ENCODE results near the gene DDIT4. TPM values are rescaled to one million over a fixed set of nuclear protein-coding genes. Genes with fewer than 3 reads are reported as not detected.

DDIT4 gene
- polyA plus RNA-seq, 1 experiment, result 174 TPM

- no peak for TF ChIP-seq CTCF (IDR thresholded peaks at IDR 0.05; ENCODE audit: insufficient read depth, low read depth, low read length)
- DNase-seq (ENCODE audit: low read depth), result no peak
- POLR2A ChIA-PET, result interaction anchor here (1.0 to 1.5 kb wide), 2 partner anchors 11 to 35 kb away, joined by 3 read pairs; partner anchors contain the start of gene DDIT4
- CTCF ChIA-PET, result interaction anchor here (0.6 to 2.3 kb wide), 2 partner anchors 10 to 22 kb away, joined by 3 to 6 read pairs; no protein-coding TSS in a partner anchor
- Histone ChIP-seq H3K36me3 (ENCODE audit: control insufficient read depth, insufficient read depth, low read length) (no peaks in the 10 kb centered on the region), H3K4me3 (ENCODE audit: low read depth, low read length) (no peak overlapping the region), H3K27me3 (ENCODE audit: control insufficient read depth, insufficient read depth, low read length) (no peaks in the 10 kb centered on the region)
Measured at GRCh38 chr10:72308320-72308987, 34.7 kb downstream of the DDIT4 start.

- DNase-seq (ENCODE audit: low read depth), result no peak
- Histone ChIP-seq H3K36me3 (ENCODE audit: control insufficient read depth, insufficient read depth, low read length) (no peaks in the 10 kb centered on the region), H3K4me3 (ENCODE audit: low read depth, low read length) (no peak overlapping the region), H3K27me3 (ENCODE audit: control insufficient read depth, insufficient read depth, low read length) (no peaks in the 10 kb centered on the region)
- no peak for TF ChIP-seq CTCF (IDR thresholded peaks at IDR 0.05; ENCODE audit: insufficient read depth, low read depth, low read length)
- POLR2A ChIA-PET, result interaction anchor here (0.6 to 1.5 kb wide), 3 partner anchors 12 to 36 kb away, joined by 3 read pairs; partner anchors contain the start of gene DDIT4
- CTCF ChIA-PET, result interaction anchor here (2.3 kb wide), 1 partner anchor 9 kb away, joined by 6 read pairs; no protein-coding TSS in a partner anchor
Measured at GRCh38 chr10:72309290-72310240, 35.8 kb downstream of the DDIT4 start.

DNA sequence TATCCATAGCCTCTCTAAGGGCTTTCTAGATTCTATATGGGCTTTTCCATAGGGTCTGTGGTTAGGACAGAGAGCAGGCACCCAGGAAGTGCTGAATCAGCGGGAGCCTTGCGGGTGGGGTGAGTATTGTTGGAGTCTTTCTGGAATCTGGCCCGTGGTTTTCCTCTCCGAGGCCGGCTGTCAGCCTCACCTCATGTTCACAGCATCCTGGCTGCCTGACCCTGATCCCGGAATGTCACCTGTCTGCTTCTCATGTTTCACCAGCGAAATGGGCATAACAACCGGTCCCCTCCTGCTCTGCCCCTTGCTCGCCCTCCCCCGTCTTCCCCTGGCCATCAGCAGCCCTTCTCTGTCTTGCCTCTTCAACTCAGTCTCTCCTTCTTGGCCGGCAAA lies 36.5 kb downstream of the DDIT4 start:
- Histone ChIP-seq H3K4me3 (ENCODE audit: low read depth, low read length) (no peak overlapping the region), H3K36me3 (ENCODE audit: control insufficient read depth, insufficient read depth, low read length) (no peaks in the 10 kb centered on the region), H3K27me3 (ENCODE audit: control insufficient read depth, insufficient read depth, low read length) (no peaks in the 10 kb centered on the region)
- POLR2A ChIA-PET, result no interaction called here
- no peak for TF ChIP-seq CTCF (IDR thresholded peaks at IDR 0.05; ENCODE audit: insufficient read depth, low read depth, low read length)
- no peak for DNase-seq (ENCODE audit: low read depth)
- CTCF ChIA-PET, result no interaction called here

- H3K27me3 ChIP-seq (ENCODE audit: control insufficient read depth, insufficient read depth, low read length), result no peaks in the 10 kb centered on the region
- ChIA-PET CTCF (no interaction called here), POLR2A (no interaction called here)
- no peak for TF ChIP-seq CTCF (IDR thresholded peaks at IDR 0.05; ENCODE audit: insufficient read depth, low read depth, low read length)
- no peaks in the 10 kb centered on the region for H3K36me3 ChIP-seq (ENCODE audit: control insufficient read depth, insufficient read depth, low read length)
- DNase-seq (ENCODE audit: low read depth), result no peak
- H3K4me3 ChIP-seq (ENCODE audit: low read depth, low read length), result no peak overlapping the region
Measured at GRCh38 chr10:72310636-72311035, 36.9 kb downstream of the DDIT4 start.

- no peak for TF ChIP-seq CTCF (IDR thresholded peaks at IDR 0.05; ENCODE audit: insufficient read depth, low read depth, low read length)
- Histone ChIP-seq H3K36me3 (ENCODE audit: control insufficient read depth, insufficient read depth, low read length) (no peaks in the 10 kb centered on the region), H3K4me3 (ENCODE audit: low read depth, low read length) (no peak overlapping the region), H3K27me3 (ENCODE audit: control insufficient read depth, insufficient read depth, low read length) (no peaks in the 10 kb centered on the region)
- no peak for DNase-seq (ENCODE audit: low read depth)
- ChIA-PET POLR2A (no interaction called here), CTCF (interaction anchor here (0.7 kb wide), 1 partner anchor 9 kb away, joined by 4 read pairs; no protein-coding TSS in a partner anchor)
Measured at GRCh38 chr10:72311667-72312066, 37.9 kb downstream of the DDIT4 start.

Measured in BJ (cell line).